GM20000 (cell line): ENCODE results near the gene TMED10.

ENCODE experiments used
- DNase-seq: peaks from one replicate; pipeline ENCODE4 v3.0.0; 2012; ENCODE audit warnings: low spot score
- TF ChIP-seq, protein P1 (sequence below): IDR thresholded peaks from 2 replicates; pipeline ENCODE4 v1.5.1; 2012; ENCODE audit warnings: mild to moderate bottlenecking, control low read depth; ENCODE audit errors: extremely low read depth, missing control alignments

The TMED10 gene

DNA sequence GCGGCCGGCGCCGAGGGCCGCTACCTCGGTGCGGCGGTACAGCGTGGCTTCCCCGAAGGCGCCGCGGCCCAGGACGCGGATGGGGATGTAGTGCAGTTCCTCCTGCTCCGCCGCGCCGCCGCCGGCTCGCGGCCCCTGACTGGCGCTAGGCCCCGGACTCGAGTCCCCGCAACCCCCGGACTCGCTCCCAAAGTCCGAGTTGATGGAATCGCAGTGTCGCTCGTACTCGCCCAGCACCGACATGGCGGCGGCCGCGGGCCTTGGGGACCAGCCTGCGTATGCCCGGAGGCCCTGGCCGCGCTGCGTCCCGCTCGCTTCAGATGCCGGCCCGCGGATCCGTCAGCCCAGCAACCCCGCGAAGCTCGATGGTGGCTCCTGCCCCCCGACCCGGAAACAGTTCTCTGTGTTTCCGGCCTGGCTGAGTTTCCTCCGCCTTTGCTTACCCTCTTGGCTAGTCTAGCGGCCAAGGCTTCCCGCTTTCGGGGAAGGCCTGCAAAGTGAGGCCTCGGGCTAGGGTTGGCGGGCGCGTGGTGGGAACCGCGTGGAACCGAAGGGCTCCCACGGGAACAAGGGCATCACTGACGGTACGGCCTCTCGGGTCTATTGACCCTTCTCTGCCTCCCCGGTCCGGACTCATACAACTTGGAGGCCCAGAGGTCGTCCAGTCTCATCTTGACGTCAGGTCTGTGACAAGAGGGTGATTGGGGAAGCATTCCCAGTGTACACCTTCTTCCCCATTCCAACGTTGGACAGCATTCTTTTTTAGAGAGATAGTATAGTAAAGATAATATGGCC is 49.5 kb downstream of the TMED10 start, which contains the start of gene NEK9:
TSS of gene NEK9 (minus strand) at position 370 of the 795 bp plus-strand sequence. CDS start at position 243, 127 bp downstream.
- peak; percentile 93 for DNase-seq
- TF ChIP-seq, protein P1, sequence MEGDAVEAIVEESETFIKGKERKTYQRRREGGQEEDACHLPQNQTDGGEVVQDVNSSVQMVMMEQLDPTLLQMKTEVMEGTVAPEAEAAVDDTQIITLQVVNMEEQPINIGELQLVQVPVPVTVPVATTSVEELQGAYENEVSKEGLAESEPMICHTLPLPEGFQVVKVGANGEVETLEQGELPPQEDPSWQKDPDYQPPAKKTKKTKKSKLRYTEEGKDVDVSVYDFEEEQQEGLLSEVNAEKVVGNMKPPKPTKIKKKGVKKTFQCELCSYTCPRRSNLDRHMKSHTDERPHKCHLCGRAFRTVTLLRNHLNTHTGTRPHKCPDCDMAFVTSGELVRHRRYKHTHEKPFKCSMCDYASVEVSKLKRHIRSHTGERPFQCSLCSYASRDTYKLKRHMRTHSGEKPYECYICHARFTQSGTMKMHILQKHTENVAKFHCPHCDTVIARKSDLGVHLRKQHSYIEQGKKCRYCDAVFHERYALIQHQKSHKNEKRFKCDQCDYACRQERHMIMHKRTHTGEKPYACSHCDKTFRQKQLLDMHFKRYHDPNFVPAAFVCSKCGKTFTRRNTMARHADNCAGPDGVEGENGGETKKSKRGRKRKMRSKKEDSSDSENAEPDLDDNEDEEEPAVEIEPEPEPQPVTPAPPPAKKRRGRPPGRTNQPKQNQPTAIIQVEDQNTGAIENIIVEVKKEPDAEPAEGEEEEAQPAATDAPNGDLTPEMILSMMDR: no peak

DNA sequence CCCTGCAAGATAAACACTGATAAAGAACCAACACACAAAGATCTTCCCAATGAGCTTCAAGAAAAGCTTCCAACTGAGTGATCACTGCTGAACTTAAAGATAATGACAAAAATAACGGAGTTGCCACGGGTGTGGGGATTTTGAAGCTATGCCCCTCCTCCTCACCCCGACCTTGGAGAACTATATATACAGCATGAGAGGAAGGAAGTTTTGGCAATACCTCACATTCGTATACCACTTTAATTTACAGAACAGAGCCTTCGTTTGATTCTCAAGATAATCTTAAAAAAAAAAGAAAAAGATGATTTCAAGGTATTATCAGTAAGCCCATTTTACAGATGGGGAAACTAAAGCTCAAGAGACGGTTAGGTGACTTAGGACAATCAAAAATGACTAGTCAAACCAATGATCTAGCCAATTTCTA is 50.3 kb downstream of the TMED10 start:
- peak; percentile 41 for DNase-seq
- TF ChIP-seq, protein P1: no peak

DNA sequence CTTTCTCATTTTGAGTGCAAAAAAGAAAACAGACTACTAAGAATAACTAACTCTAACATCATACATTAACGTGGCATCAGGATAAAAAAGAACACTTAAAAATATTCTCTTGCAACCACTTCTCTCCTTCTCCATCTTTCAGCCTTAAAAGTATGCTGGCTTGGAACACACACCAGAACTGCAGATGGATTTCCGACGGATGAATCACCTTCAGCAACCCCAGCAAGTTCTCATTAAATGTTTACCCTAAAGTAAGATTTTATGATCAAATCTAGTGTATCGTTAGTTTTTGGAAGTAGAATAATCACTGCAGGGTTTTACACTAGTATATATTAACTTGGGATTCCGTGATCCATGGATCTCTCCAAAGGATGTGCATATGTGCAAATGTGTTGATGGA is 50.8 kb downstream of the TMED10 start:
- TF ChIP-seq, protein P1: no peak
- DNase-seq: no peak

DNA sequence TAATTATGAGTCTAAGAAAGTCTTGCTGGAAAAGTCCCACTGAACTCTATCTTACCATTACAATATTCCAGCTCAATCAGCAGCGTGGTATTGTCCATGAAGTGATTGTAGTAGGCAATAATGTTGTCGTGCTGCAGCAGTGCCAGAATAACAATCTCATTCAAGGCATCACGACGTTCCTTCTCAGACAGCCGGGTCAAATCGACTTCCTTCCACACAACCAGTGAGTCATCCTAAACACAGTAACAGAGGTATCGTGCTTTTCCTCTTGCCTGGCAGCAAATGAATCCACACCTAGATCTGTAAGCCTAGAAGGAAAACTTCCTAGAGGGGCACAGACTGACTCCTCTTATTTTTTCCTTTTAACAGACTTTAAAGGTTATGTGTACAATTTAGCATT is 52.4 kb downstream of the TMED10 start:
- no peak for DNase-seq
- TF ChIP-seq, protein P1: no peak

DNA sequence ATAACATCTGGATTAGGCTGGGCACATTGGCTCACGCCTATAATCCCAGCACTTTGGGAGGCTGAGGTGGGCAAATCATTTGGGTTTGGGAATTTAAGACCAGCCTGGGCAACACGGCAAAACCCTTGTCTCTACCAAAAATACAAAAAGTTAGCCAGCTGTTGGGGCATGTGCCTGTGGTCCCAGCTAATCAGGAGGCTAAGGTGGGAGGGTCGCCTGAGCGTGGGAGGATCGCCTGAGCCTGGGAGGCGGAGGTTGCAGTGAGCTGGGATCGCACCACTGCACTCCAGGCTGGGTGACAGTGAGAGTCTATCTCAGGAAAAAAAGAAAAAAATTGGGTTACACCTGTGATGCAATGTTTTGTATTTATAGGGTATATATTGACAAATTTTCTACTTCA is 54.9 kb downstream of the TMED10 start:
- no peak for DNase-seq
- TF ChIP-seq, protein P1: no peak

DNA sequence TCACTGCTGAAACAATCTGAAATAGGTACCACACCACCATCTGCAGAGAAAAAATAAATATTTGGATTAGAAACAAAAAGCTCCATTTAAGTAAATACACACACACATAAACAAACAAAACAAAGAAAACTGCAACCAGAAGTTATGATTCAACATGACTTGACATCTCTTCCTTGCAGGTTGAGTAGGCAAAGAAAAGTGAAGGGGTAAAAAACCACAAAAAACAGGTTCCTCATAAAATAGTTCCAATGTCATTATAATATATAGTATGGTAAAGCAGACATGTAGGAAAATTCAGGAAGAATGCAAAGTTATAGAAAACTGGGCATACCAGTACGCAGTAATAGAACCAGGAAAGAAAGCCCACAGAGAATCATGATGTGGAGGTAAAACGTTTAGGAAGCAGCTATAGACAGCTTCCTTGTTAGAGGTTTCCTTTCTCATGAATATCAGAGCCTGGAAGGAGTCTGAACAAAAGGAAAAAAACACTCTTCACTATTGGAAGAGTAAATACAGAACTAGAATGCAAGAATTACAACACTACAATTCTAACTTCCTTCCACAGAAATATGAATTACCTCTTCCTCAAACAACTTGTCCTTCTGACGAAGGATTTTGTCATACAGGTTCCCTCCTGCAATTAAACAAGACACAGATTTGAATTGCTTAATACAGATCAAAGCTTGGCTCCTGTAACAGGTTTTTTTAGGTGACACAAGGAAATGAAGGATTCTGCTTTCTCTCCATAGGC is 55.7 kb downstream of the TMED10 start:
- DNase-seq: no peak
- TF ChIP-seq, protein P1: no peak

DNA sequence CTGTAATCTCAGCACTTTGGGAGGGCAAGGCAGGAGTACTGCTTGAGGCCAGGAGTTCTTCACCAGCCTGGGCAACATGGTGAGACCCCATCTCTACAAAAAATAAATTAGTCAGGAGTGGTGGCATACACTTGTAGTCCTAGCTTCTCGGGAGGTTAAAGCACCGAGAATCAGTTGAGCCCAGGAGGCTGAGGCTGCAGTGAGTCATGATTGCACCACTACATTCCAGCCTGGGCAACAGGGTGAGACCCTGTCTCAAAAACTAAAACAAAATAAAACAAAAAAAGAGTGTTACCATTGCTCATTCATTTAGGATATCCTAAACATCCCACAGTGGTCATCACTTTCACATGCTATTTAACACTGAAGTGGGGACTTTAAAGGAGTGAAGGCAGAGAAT is 57.4 kb downstream of the TMED10 start:
- DNase-seq: no peak
- TF ChIP-seq, protein P1: no peak
